Measurements from ENCODE around the gene SHROOM3.

SHROOM3 gene

DNA sequence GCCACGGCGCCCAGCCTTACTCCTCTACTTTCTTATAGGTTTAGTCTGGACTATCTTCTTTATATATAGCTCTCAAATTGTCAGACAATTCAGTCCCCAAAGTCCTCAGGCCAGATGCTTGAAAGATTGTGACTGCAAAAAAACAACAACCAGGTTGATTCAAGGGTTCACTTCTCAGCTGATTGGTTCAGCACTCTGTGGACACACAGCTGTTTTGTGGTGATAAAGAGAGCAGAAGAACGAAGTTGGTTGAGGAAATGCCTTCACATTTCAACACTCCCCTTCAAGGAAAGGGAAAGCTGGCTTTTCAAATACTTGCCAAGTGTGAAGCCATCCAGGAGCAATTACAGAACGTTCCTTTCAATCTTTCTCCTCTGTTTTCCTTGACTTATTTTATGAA lies 166.8 kb downstream of the SHROOM3 start:
- peak; percentile 61 for DNase-seq

DNA sequence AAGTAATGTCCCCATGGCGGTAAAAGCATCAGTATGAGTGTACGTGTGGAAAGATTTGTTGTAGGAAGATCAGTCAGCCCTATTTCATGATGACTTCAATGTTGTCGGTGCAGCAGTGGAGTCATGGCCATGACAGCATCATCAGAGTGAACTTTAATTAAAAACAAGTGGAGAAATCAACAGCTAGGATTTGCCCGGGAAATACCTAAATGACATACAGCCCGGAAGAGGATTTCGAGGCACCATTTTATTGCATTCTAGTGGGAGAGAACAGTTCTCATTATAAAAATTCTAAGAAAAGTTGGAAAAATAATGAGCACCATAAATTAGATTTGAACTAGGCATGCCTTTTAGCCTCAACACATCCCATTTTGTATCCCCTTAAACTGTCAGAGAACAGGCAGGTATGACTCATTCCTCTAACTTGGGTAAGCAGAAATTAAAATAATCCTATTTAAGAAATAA lies 170.1 kb downstream of the SHROOM3 start:
- Histone ChIP-seq H3K9ac (ENCODE audit: low read length) (no peak overlapping the region), H2AK5ac (ENCODE audit: low read length, severe bottlenecking) (no peak overlapping the region), H3K14ac (ENCODE audit: low read length in 2 of 2) (no peak overlapping the region), H3K4me2 (ENCODE audit: low read length, poor library complexity, severe bottlenecking) (no peak overlapping the region), H2AFZ (ENCODE audit: low read depth, low read length) (no peak overlapping the region), H3K4ac (ENCODE audit: low read depth in 1 of 2, low read length in 2 of 2) (no peak overlapping the region), H2BK12ac (ENCODE audit: low read length in 2 of 2) (no peak overlapping the region), H3K27ac (ENCODE audit: low read length, poor library complexity, severe bottlenecking) (no peak overlapping the region), H4K91ac (ENCODE audit: low read length) (no peak overlapping the region), H3K23ac (ENCODE audit: low read length in 2 of 2) (no peak overlapping the region), H3K4me3 (ENCODE audit: insufficient read depth in 1 of 2, low read depth in 1 of 2, low read length in 2 of 2) (no peak overlapping the region), H2BK15ac (ENCODE audit: low read depth, poor library complexity, severe bottlenecking) (no peak overlapping the region), H2BK120ac (ENCODE audit: low read depth, low read length) (no peak overlapping the region), H3K9me3 (ENCODE audit: control insufficient read depth, low read length) (no peaks in the 10 kb centered on the region), H2BK5ac (ENCODE audit: low read depth, low read length, poor library complexity, severe bottlenecking) (no peak overlapping the region), H3K18ac (ENCODE audit: low read depth in 1 of 2, low read length in 2 of 2) (no peak overlapping the region), H4K8ac (ENCODE audit: low read length) (no peak overlapping the region), H3K36me3 (ENCODE audit: control insufficient read depth in 1 of 2, insufficient read depth in 2 of 2, low read depth in 1 of 2, low read length in 2 of 2) (no peaks in the 10 kb centered on the region), H3K4me1 (ENCODE audit: control insufficient read depth, insufficient read depth, low read depth, low read length) (no peaks in the 10 kb centered on the region), H3K79me1 (replicated peaks; ENCODE audit: low read length, poor library complexity, severe bottlenecking) (no peaks in the 10 kb centered on the region), H3K27me3 (ENCODE audit: control insufficient read depth in 1 of 2, insufficient read depth in 1 of 2, low read length in 2 of 2) (no peaks in the 10 kb centered on the region)
- DNase-seq: no peak
- WGBS: 82% methylated on average over 6 of the region's 6 CpGs

More for the DNA sequence above, 166.8 kb downstream of the SHROOM3 start:
- Histone ChIP-seq H3K4me1 (ENCODE audit: control insufficient read depth, insufficient read depth, low read depth, low read length) (no peaks in the 10 kb centered on the region), H2BK120ac (ENCODE audit: low read depth, low read length) (no peak overlapping the region), H2BK5ac (ENCODE audit: low read depth, low read length, poor library complexity, severe bottlenecking) (no peak overlapping the region), H2AFZ (ENCODE audit: low read depth, low read length) (no peak overlapping the region), H3K4me2 (ENCODE audit: low read length, poor library complexity, severe bottlenecking) (no peak overlapping the region), H2BK15ac (ENCODE audit: low read depth, poor library complexity, severe bottlenecking) (no peak overlapping the region), H3K9ac (ENCODE audit: low read length) (no peak overlapping the region), H2BK12ac (ENCODE audit: low read length in 2 of 2) (no peak overlapping the region), H3K4ac (ENCODE audit: low read depth in 1 of 2, low read length in 2 of 2) (no peak overlapping the region), H3K23ac (ENCODE audit: low read length in 2 of 2) (no peak overlapping the region), H3K27ac (ENCODE audit: low read length, poor library complexity, severe bottlenecking) (no peak overlapping the region), H3K14ac (ENCODE audit: low read length in 2 of 2) (no peak overlapping the region), H3K4me3 (ENCODE audit: insufficient read depth in 1 of 2, low read depth in 1 of 2, low read length in 2 of 2) (no peak overlapping the region), H4K8ac (ENCODE audit: low read length) (no peak overlapping the region), H3K9me3 (ENCODE audit: control insufficient read depth, low read length) (no peaks in the 10 kb centered on the region), H3K18ac (ENCODE audit: low read depth in 1 of 2, low read length in 2 of 2) (no peak overlapping the region), H2AK5ac (ENCODE audit: low read length, severe bottlenecking) (no peak overlapping the region), H3K36me3 (ENCODE audit: control insufficient read depth in 1 of 2, insufficient read depth in 2 of 2, low read depth in 1 of 2, low read length in 2 of 2) (no peaks in the 10 kb centered on the region), H3K79me1 (replicated peaks; ENCODE audit: low read length, poor library complexity, severe bottlenecking) (peaks cover 2% of the 10 kb centered on the region), H4K91ac (ENCODE audit: low read length) (no peak overlapping the region), H3K27me3 (ENCODE audit: control insufficient read depth in 1 of 2, insufficient read depth in 1 of 2, low read length in 2 of 2) (no peaks in the 10 kb centered on the region)
- 19% methylated on average over 2 of the region's 4 CpGs for WGBS

DNA sequence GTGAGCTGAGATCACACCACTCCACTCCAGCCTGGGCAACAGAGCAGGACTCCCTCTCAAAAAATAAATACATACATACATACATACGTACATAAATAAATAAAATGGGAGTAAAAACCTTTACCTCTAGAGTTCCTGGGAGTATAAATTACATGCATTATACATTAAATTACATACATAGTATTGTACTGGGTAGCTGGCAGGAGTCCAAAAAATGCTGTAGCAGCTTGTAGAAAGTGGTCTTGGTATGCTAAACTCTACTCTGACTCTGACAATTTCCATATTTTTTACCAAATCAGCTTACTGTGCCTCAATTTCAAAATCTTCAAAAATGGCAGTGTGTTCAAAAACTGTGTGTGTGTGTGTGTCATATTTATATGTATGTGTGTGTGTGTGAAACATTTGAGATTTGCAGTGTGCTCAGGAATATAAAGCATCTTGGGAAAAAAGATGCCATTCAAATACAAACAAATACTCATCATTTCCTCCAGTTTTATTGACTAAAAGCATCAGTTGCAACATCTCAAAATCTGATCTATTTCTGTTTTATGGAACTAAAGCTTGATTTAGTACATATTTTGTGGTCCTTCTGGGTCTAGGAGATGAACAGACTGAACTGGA lies 171.7 kb downstream of the SHROOM3 start:
- no peak overlapping the region for H2BK15ac ChIP-seq (ENCODE audit: low read depth, poor library complexity, severe bottlenecking)
- H3K27ac ChIP-seq (ENCODE audit: low read length, poor library complexity, severe bottlenecking): no peak overlapping the region
- no peak overlapping the region for H3K9ac ChIP-seq (ENCODE audit: low read length)
- no peaks in the 10 kb centered on the region for H3K27me3 ChIP-seq (ENCODE audit: control insufficient read depth in 1 of 2, insufficient read depth in 1 of 2, low read length in 2 of 2)
- H2BK12ac ChIP-seq (ENCODE audit: low read length in 2 of 2): no peak overlapping the region
- H3K4ac ChIP-seq (ENCODE audit: low read depth in 1 of 2, low read length in 2 of 2): no peak overlapping the region
- WGBS: no CpG with 5 or more reads among the region's 1 CpG
- H3K79me1 ChIP-seq (replicated peaks; ENCODE audit: low read length, poor library complexity, severe bottlenecking): peaks cover 2% of the 10 kb centered on the region
- H4K91ac ChIP-seq (ENCODE audit: low read length): no peak overlapping the region
- H2AFZ ChIP-seq (ENCODE audit: low read depth, low read length): no peak overlapping the region
- no peak overlapping the region for H2BK5ac ChIP-seq (ENCODE audit: low read depth, low read length, poor library complexity, severe bottlenecking)
- no peak overlapping the region for H3K23ac ChIP-seq (ENCODE audit: low read length in 2 of 2)
- no peak overlapping the region for H3K4me2 ChIP-seq (ENCODE audit: low read length, poor library complexity, severe bottlenecking)
- H4K8ac ChIP-seq (ENCODE audit: low read length): no peak overlapping the region
- peak; percentile 71 for DNase-seq
- H2AK5ac ChIP-seq (ENCODE audit: low read length, severe bottlenecking): no peak overlapping the region
- no peak overlapping the region for H3K4me3 ChIP-seq (ENCODE audit: insufficient read depth in 1 of 2, low read depth in 1 of 2, low read length in 2 of 2)
- H3K9me3 ChIP-seq (ENCODE audit: control insufficient read depth, low read length): no peaks in the 10 kb centered on the region
- no peaks in the 10 kb centered on the region for H3K36me3 ChIP-seq (ENCODE audit: control insufficient read depth in 1 of 2, insufficient read depth in 2 of 2, low read depth in 1 of 2, low read length in 2 of 2)
- peaks cover 2% of the 10 kb centered on the region for H3K4me1 ChIP-seq (ENCODE audit: control insufficient read depth, insufficient read depth, low read depth, low read length)
- H3K14ac ChIP-seq (ENCODE audit: low read length in 2 of 2): no peak overlapping the region
- H2BK120ac ChIP-seq (ENCODE audit: low read depth, low read length): no peak overlapping the region
- peak overlapping the region in 1 of 2 experiments; percentile 42 for H3K18ac ChIP-seq (ENCODE audit: low read depth in 1 of 2, low read length in 2 of 2)

- H3K4me1 ChIP-seq (ENCODE audit: control insufficient read depth, insufficient read depth, low read depth, low read length): peaks cover 2% of the 10 kb centered on the region
- H3K27ac ChIP-seq (ENCODE audit: low read length, poor library complexity, severe bottlenecking): no peak overlapping the region
- WGBS: no CpG with 5 or more reads among the region's 3 CpGs
- H4K8ac ChIP-seq (ENCODE audit: low read length): no peak overlapping the region
- H2BK120ac ChIP-seq (ENCODE audit: low read depth, low read length): no peak overlapping the region
- no peak overlapping the region for H2AFZ ChIP-seq (ENCODE audit: low read depth, low read length)
- H2BK15ac ChIP-seq (ENCODE audit: low read depth, poor library complexity, severe bottlenecking): no peak overlapping the region
- H3K79me1 ChIP-seq (replicated peaks; ENCODE audit: low read length, poor library complexity, severe bottlenecking): peaks cover 2% of the 10 kb centered on the region
- H3K9me3 ChIP-seq (ENCODE audit: control insufficient read depth, low read length): no peaks in the 10 kb centered on the region
- H3K23ac ChIP-seq (ENCODE audit: low read length in 2 of 2): no peak overlapping the region
- H3K4me3 ChIP-seq (ENCODE audit: insufficient read depth in 1 of 2, low read depth in 1 of 2, low read length in 2 of 2): no peak overlapping the region
- no peak overlapping the region for H2AK5ac ChIP-seq (ENCODE audit: low read length, severe bottlenecking)
- H2BK12ac ChIP-seq (ENCODE audit: low read length in 2 of 2): no peak overlapping the region
- no peak overlapping the region for H3K14ac ChIP-seq (ENCODE audit: low read length in 2 of 2)
- H2BK5ac ChIP-seq (ENCODE audit: low read depth, low read length, poor library complexity, severe bottlenecking): no peak overlapping the region
- no peaks in the 10 kb centered on the region for H3K36me3 ChIP-seq (ENCODE audit: control insufficient read depth in 1 of 2, insufficient read depth in 2 of 2, low read depth in 1 of 2, low read length in 2 of 2)
- H3K9ac ChIP-seq (ENCODE audit: low read length): no peak overlapping the region
- H4K91ac ChIP-seq (ENCODE audit: low read length): no peak overlapping the region
- H3K18ac ChIP-seq (ENCODE audit: low read depth in 1 of 2, low read length in 2 of 2): no peak overlapping the region
- H3K27me3 ChIP-seq (ENCODE audit: control insufficient read depth in 1 of 2, insufficient read depth in 1 of 2, low read length in 2 of 2): no peaks in the 10 kb centered on the region
- DNase-seq: peak; percentile 63
- no peak overlapping the region for H3K4ac ChIP-seq (ENCODE audit: low read depth in 1 of 2, low read length in 2 of 2)
- no peak overlapping the region for H3K4me2 ChIP-seq (ENCODE audit: low read length, poor library complexity, severe bottlenecking)
These were observed 172.3 kb downstream of the SHROOM3 start for GRCh38 chr4:76607266-76607799.
